Stomach (tissue), 4 donors: ENCODE measurements around the gene SENP2.

Experiments
- CTCF ChIP-seq, 7 experiments: fragments of 450-650 bp in 4 of 7; fragments of 200-600 bp in 3 of 7; sonication (generic) in 3 of 7; IDR thresholded peaks; one replicate each; pipeline ENCODE4 v1.5.1; 2016 to 2019; ENCODE audit warnings: antibody characterized with exemption in 7 of 7, control low read depth in 2 of 7, mild to moderate bottlenecking in 1 of 7
- POLR2A ChIP-seq, 4 donors: fragments of 450-650 bp; IDR thresholded peaks; one replicate each; pipeline ENCODE4 v1.6.1; 2016; ENCODE audit warnings: antibody characterized with exemption in 4 of 4, control low read depth in 2 of 4, mild to moderate bottlenecking in 1 of 4, moderate library complexity in 1 of 4

- TF ChIP-seq CTCF (IDR thresholded peaks at IDR 0.05) (no peak), POLR2A (IDR thresholded peaks at IDR 0.05) (no peak)
Observed at GRCh38 chr3:185586686-185587039, 568 bp downstream of the SENP2 start.
